Renal cortex interstitium (tissue), 11 donors: ENCODE measurements around the gene JADE3. TPM values are rescaled to one million over a fixed set of nuclear protein-coding genes. Genes with fewer than 3 reads are reported as not detected.

Experiments
- DNase-seq, 11 donors: peaks; one replicate each; pipeline ENCODE4 v3.0.0-alpha.2; 2013; ENCODE audit warnings: low read depth in 9 of 11, low spot score in 4 of 11; ENCODE audit errors: extremely low read depth in 1 of 11
- polyA plus RNA-seq, 3 donors: library from polyadenylated mRNA; unstranded; fragments of 120-200 nt; gene quantifications; one replicate each; pipeline ENCODE4 v1.2.1, GENCODE V29; 2013; ENCODE audit not compliant: insufficient read length in 3 of 3

JADE3 gene
- polyA plus RNA-seq, 3 donors: 23.9 to 28.1 (median 27.6) TPM

GRCh38 chrX:47080215-47080914, 168.1 kb downstream of the JADE3 start:
- DNase-seq: no peak

DNA sequence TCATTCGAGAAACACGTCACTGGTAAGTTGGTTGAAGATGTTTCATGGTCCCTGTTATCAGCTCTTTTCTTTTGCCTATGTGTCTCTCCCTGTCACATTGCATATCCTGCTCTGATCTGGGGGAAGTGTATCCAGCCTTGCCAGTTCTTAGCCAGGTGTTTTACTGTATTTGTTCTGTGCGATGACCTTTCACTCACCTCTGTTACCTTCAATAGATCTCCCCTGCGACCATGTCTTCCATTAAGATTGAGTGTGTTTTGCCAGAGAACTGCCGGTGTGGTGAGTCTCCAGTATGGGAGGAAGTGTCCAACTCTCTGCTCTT, 168.7 kb downstream of the JADE3 start:
- no peak for DNase-seq

- DNase-seq: no peak
These were observed 179.0 kb downstream of the JADE3 start for GRCh38 chrX:47091149-47091775.

DNA sequence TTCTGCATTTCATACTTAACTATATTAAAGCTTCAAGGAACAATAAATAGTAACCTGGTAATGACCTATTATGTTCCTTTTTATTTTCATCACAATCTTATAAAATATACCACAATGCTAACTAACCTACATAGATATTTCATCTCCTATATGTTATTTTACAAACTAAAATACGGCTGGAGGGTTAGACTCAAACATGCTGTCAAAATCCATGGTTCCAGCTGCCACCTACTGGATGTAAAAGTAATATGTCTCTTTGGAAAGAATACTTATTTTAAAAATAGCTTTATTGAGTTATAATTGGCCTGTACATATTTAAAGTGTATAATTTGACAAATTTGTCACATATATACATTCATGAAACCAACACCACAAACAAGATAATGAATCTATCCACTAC, 181.0 kb downstream of the JADE3 start:
- no peak for DNase-seq

DNA sequence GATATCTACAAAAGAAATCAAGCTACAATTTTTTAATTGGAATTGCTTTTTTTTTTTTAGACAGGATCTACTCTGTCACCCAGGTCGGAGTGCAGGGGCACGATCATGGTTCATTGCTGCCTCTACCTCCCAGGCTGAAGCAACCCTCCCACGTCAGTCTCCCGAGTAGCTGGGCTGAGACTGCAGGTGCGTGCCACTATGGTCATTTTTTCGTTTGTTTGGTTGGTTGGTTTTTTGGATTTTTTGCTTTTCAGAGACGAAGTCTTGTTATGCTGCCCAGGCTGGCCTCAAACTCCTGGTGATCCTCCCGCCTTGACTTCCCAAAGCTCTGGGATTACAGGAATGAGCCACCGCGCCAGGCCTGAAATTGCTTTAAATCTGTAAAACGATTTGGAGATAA, 181.6 kb downstream of the JADE3 start:
- DNase-seq: no peak

DNA sequence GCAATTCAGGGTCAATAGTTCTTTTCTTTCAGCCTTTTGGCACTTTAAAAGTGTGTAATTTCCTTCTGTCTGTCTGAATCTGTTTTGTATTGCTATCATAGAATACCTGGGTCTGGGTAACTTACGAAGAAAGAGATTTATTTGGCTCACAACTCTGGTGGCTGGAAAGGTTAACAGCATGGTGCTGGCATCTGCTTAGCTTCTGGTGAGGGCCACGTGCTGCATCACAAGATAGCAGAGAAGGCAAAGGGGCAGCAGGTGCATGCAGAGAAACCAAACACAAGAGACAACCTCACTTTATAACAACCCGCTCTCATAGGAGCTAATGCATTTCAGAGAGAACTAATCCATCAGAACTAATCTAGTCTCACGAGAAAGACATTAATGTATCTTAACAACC, 184.8 kb downstream of the JADE3 start:
- DNase-seq: no peak

DNA sequence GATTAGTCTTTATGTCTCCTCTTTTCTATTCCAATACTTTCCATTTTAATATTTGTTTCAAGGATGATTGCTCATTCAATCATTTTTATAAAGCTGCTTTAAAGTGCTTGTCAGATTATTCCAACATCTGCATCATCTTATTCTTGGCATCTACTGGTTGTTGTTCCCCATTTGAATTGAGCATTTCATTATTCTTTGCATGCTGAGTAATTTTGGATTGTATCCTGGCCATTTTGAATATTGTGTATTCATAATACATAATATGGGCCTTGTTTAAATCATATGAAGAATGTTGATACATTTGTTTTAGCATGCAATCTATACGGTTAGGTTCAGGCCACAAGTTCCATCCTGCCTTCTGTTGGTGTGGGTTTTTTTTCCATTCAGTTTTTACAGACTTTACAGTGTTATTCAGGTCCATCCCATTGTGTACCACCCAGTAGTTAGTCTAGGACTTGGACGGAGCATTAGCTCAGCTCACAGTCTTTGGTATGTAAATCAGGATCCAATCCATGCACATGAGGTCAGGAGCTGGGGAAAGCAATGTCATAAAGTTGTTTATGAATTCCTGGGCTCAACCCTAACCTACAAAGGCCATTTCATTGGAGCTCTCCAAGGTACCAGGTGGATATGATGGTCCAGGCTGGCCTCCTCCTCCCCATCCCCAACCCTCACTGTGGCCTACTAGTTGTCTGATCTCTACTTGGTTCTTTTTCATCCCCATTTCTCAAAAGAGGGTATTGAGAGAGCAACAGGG, 186.3 kb downstream of the JADE3 start:
- DNase-seq: no peak

GRCh38 chrX:47101206-47101605, 189.0 kb downstream of the JADE3 start:
- no peak for DNase-seq

Other genes starting within 250 kb of the JADE3 start
- 1 to 10 TPM; 4.1 to 4.5 (median 4.4) TPM for gene SLC9A7, start 153.3 kb upstream of the JADE3 start, polyA plus RNA-seq
- 10 to 100 TPM; 13.3 to 15.0 (median 14.7) TPM for gene RP2, start 75.4 kb upstream of the JADE3 start, polyA plus RNA-seq
- gene RGN, start 166.0 kb downstream of the JADE3 start, polyA plus RNA-seq: 10 to 100 TPM; 31.6 to 44.1 (median 38.6) TPM
- 100 to 1,000 TPM in 2 of 3 donors, 10 to 100 TPM in 1; 88.6 to 121 (median 107) TPM for gene NDUFB11, start 232.3 kb downstream of the JADE3 start, polyA plus RNA-seq
- gene RBM10, start 232.8 kb downstream of the JADE3 start, polyA plus RNA-seq: 10 to 100 TPM; 46.4 to 67.0 (median 58.7) TPM